ENCODE data around the gene AP1M1.
A peak's percentile ranks its signal among the peaks of the same experiment; 100 is the strongest.

AP1M1 gene

DNA sequence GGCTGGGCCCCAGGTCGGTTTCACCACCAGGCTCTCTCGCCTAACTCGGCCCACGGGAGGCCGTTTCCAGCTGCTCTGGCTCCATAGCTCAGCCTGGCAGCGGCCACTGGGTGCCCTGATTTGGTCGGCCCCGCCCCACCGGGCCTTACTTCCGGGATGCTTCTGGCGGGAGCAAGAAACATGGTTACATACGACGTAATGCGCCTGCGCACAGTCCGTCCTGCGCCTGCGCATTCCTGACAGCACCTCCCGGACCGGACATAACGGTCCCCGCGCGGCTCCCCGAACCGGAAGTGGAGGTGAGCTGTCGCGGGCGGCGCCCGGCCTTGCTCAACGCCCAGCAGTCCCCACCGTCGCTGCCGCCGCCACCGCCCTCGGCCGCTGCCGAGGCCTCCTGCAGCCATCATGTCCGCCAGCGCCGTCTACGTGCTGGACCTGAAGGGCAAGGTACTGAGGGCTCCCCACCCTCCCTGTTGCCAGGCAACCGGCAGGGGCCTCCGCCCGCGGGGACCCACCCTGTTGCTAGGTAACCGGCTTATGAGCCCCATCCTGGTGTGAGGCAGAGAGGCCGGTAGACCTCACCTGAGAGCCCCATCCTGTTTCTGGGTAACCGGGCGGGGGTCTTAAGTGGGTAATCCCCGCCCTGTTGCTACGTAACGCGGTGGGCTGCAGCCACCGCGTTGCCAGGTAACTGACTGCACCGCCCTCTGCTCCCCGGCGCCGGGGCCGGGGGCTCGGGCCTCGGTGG, at the start of gene AP1M1:
Gene AP1M1 (plus strand): TSS at position 290 of the 748 bp plus-strand sequence. CDS start 116 bp downstream, at position 406.
- peak; percentile 89 for DNase-seq (ENCODE audit: low read depth)
- TF ChIP-seq, protein P1, sequence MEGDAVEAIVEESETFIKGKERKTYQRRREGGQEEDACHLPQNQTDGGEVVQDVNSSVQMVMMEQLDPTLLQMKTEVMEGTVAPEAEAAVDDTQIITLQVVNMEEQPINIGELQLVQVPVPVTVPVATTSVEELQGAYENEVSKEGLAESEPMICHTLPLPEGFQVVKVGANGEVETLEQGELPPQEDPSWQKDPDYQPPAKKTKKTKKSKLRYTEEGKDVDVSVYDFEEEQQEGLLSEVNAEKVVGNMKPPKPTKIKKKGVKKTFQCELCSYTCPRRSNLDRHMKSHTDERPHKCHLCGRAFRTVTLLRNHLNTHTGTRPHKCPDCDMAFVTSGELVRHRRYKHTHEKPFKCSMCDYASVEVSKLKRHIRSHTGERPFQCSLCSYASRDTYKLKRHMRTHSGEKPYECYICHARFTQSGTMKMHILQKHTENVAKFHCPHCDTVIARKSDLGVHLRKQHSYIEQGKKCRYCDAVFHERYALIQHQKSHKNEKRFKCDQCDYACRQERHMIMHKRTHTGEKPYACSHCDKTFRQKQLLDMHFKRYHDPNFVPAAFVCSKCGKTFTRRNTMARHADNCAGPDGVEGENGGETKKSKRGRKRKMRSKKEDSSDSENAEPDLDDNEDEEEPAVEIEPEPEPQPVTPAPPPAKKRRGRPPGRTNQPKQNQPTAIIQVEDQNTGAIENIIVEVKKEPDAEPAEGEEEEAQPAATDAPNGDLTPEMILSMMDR (IDR thresholded peaks at IDR 0.05; ENCODE audit: control insufficient read depth, insufficient read depth, low read depth, low read length, missing control alignments): no peak
- peak within 1 kb of the TSS; percentile 62 for H3K4me3 ChIP-seq (ENCODE audit: control insufficient read depth, low read depth, low read length)

DNA sequence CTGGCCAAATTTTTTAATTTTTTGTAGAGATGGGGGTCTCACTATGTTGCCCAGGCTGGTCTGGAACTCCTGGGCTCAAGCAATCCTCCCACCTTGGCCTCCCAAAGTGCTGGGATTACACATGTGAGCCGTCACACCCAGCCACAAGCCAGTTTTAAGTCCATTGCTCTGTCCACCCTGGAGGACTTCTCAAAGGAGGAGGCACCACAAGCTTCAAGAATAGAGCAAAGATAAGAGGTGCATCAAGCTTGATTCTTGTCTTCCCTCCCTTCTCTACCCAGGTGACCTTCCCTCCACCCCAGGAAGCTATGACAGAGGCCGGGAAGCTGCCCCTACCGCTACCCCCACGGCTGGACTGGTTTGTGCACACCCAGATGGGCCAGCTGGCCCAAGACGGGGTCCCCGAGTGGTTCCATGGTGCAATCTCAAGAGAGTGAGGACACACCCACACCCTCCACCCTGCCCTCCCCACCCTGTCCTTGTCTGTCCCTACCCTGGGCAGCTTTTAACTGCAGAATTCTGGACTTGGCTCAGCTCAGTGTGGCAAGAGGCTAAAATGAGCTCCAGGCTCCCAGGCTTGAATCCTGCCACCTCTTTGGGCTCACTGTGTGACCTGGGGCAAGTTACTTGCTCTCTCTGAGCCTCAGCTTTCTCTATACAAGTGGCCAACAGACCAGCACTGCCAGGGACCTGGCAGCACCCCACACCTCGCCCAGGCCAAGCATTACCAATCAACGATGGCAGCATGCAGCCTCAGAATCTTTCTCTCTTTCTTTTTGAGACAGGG, 49.1 kb upstream of the AP1M1 start:
- no peak for DNase-seq (ENCODE audit: low read depth)
- TF ChIP-seq, protein P1 (IDR thresholded peaks at IDR 0.05; ENCODE audit: control insufficient read depth, insufficient read depth, low read depth, low read length, missing control alignments): no peak
- no peak overlapping the region for H3K4me3 ChIP-seq (ENCODE audit: control insufficient read depth, low read depth, low read length)

DNA sequence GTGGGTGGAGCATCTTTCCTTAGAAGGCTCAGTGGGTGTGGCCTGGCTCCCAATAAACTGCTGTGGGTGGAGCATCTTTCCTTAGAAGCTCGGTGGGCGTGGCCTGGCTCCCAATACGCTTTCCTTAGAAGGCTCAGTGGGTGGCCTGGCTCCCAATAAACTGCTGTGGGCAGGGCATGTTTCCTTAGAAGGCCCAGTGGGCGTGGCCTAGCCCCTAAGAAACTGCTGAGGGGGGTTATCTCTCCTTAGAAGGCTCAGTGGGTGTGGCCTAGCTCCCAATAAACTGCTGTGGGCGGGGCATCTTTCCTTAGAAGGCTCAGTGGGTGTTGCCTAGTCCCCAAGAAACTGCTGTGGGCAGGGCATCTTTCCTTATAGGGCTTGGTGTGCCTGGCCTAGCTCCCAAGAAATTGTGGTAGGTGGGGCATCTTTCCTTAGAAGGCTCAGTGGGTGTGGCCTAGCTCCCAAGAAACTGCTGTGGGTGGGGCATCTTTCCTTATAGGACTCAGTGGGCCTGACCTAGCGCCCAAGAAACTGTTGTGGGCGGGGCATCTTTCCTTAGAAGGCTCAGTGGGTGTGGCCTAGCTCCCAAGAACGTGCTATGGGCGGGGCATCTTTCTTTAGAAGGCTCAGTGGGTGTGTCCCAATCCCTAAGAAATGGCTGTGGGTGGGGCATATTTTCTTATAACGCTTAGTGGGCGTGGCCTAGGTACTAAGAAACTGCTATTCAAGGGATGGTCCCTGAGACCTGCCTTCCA, 44.0 kb upstream of the AP1M1 start:
- DNase-seq (ENCODE audit: low read depth): no peak
- H3K4me3 ChIP-seq (ENCODE audit: control insufficient read depth, low read depth, low read length): no peak overlapping the region
- TF ChIP-seq, protein P1 (IDR thresholded peaks at IDR 0.05; ENCODE audit: control insufficient read depth, insufficient read depth, low read depth, low read length, missing control alignments): no peak

DNA sequence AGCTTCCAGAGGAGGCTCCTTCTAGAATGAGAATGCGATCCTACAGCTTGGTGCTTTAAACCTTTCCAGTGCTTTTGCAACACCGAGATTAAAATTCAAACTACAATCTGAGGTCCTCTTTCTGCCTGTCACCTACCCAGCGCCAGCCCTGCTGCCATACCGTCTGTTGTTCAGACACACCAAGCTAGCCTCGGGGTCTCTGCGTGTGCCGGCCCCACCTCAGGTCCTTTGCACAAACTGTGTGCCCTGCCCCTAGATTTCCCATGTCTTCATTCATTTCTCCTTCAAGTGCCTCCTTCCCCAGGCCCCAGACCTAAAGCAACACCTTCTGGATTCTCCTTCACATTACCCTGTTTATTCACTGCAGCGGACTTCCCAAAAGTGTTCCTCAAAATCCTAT, 43.2 kb upstream of the AP1M1 start:
- TF ChIP-seq, protein P1 (IDR thresholded peaks at IDR 0.05; ENCODE audit: control insufficient read depth, insufficient read depth, low read depth, low read length, missing control alignments): no peak
- DNase-seq (ENCODE audit: low read depth): no peak
- no peak overlapping the region for H3K4me3 ChIP-seq (ENCODE audit: control insufficient read depth, low read depth, low read length)

DNA sequence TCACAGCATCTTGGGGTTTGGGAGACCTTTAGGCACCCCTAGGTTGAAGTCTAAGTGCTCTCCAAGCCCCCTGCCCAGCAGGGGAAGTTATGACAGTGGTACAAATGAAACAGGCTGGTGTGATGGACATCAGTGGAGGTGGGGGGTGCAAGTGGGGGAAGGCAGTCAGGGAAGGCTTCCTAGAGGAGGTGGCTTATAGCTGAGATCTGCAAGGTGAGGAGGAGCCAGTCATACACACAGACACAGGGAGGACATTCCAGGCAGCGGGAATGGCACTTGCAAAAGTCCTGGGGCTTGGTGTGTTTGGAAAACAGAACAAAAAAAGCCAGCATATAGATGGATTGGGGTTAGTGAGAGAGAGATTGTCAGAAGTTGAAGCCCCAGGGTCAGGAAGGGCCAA, 42.6 kb upstream of the AP1M1 start:
- TF ChIP-seq, protein P1 (IDR thresholded peaks at IDR 0.05; ENCODE audit: control insufficient read depth, insufficient read depth, low read depth, low read length, missing control alignments): no peak
- H3K4me3 ChIP-seq (ENCODE audit: control insufficient read depth, low read depth, low read length): no peak overlapping the region
- no peak for DNase-seq (ENCODE audit: low read depth)

DNA sequence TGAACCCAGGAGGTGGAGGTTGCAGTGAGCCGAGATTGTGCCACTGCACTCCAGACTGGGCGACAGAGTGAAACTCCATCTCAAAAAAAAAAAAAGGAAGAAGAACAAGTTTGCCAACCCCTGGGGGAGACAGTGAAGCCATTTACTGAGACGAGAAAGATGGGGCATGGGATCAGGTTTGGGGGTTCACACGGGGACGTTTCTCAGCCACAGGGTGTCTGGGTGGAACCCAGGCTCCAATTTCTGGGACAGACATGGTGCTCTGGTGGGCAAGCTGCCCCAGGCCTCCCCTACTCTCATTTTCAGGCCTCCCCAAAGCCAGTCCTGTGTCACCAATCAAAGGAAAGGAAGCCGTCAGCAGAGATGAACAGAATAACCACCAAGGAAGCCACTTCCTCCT, 40.8 kb upstream of the AP1M1 start:
- no peak overlapping the region for H3K4me3 ChIP-seq (ENCODE audit: control insufficient read depth, low read depth, low read length)
- DNase-seq (ENCODE audit: low read depth): no peak
- TF ChIP-seq, protein P1 (IDR thresholded peaks at IDR 0.05; ENCODE audit: control insufficient read depth, insufficient read depth, low read depth, low read length, missing control alignments): no peak

All from AG09309 (cell line).